ENCODE measurements around the gene NUBP2.

Gene NUBP2

GRCh38 chr16:1809281-1809801 lies 26.6 kb downstream of the NUBP2 start:
- peak; percentile 61 for DNase-seq (ENCODE audit: low spot score)

GRCh38 chr16:1810106-1810505 lies 27.3 kb downstream of the NUBP2 start:
- DNase-seq (ENCODE audit: low spot score), result no peak

GRCh38 chr16:1810536-1810935 lies 27.8 kb downstream of the NUBP2 start:
- no peak for DNase-seq (ENCODE audit: low spot score)

GRCh38 chr16:1812732-1813163 lies 30.0 kb downstream of the NUBP2 start:
- DNase-seq (ENCODE audit: low spot score), result peak; percentile 66

- no peak for DNase-seq (ENCODE audit: low spot score)
Measured at GRCh38 chr16:1815461-1815860, 32.7 kb downstream of the NUBP2 start.

- DNase-seq (ENCODE audit: low spot score), result no peak
Measured at GRCh38 chr16:1816396-1817275, 33.9 kb downstream of the NUBP2 start.

- no peak for DNase-seq (ENCODE audit: low spot score)
Measured at GRCh38 chr16:1817276-1817589, 34.5 kb downstream of the NUBP2 start.

- DNase-seq (ENCODE audit: low spot score), result no peak
Measured at GRCh38 chr16:1817716-1818115, 35.0 kb downstream of the NUBP2 start.

- DNase-seq (ENCODE audit: low spot score), result no peak
Measured at GRCh38 chr16:1818204-1818872, 35.6 kb downstream of the NUBP2 start.

- no peak for DNase-seq (ENCODE audit: low spot score)
Measured at GRCh38 chr16:1818873-1819525, 36.2 kb downstream of the NUBP2 start.

- DNase-seq (ENCODE audit: low spot score), result no peak
Measured at GRCh38 chr16:1819611-1820010, 36.9 kb downstream of the NUBP2 start.

GRCh38 chr16:1820096-1820945 lies 37.6 kb downstream of the NUBP2 start:
- DNase-seq (ENCODE audit: low spot score), result no peak

GRCh38 chr16:1820946-1821290 lies 38.2 kb downstream of the NUBP2 start:
- DNase-seq (ENCODE audit: low spot score), result no peak

GRCh38 chr16:1821861-1822611 lies 39.3 kb downstream of the NUBP2 start:
- DNase-seq (ENCODE audit: low spot score), result no peak

- no peak for DNase-seq (ENCODE audit: low spot score)
Measured at GRCh38 chr16:1822801-1823200, 40.0 kb downstream of the NUBP2 start.

- no peak for DNase-seq (ENCODE audit: low spot score)
Measured at GRCh38 chr16:1823821-1824220, 41.1 kb downstream of the NUBP2 start.

- DNase-seq (ENCODE audit: low spot score), result no peak
Measured at GRCh38 chr16:1825381-1825863, 42.7 kb downstream of the NUBP2 start.

- DNase-seq (ENCODE audit: low spot score), result peak; percentile 66
Measured at GRCh38 chr16:1825864-1826690, 43.3 kb downstream of the NUBP2 start.

GRCh38 chr16:1826691-1827573 lies 44.2 kb downstream of the NUBP2 start, which contains the start of the genes FAHD1 and HAGH:
FAHD1 (plus strand) TSS chr16:1827206; CDS start chr16:1827239, 33 bp downstream.
HAGH (minus strand) TSS chr16:1826825; CDS start chr16:1826787, 38 bp downstream.
- peak; percentile 98 for DNase-seq (ENCODE audit: low spot score)
